ENCODE data around the gene CIDEC. TPM values are rescaled to one million over a fixed set of nuclear protein-coding genes. Genes with fewer than 3 reads are reported as not detected.
A peak's percentile ranks its signal among the peaks of the same experiment; 100 is the strongest.

CIDEC gene
- total and polyA plus RNA-seq, 2 of the 13 experiments (the other 11 are each of a cell fraction or from before 2014, with no cell fraction given) = 2.5 to 10.4 TPM

DNA sequence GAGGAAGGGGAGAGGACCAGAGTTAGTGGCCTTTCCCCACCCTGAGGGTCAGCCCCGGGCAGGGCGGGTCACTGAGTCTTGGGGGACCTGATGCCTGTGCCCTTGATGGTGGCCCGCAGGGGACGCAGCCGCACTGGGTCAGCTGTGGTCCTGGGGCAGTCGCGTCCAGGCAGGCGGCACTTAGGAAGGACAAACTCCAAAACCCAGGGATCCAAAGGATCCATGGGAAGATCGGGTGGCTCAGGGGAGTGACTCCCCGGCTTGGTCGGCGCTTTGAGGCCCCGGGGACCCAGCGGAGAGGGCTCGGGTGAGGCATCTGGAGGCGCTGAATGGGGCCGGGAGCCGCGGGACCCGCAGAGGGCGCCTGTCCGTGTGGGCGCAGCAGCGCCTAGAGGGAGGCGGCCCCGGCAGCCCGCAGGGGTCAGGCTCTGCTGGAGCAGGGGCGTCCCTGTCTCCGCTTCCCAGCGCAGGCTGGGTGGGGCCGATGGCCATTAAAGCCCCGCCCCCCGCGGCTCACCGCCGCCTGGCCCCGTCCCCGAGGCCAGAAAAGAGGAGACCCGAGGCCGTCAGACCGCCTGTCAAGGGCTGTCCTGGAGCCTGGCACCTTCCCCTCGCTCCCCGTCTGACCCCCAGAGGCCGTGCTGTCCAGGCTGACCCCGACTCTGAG, 17.5 kb downstream of the CIDEC start (continued):
- TF ChIP-seq IRF2 (CRISPR knock-in tag; IDR thresholded peaks at IDR 0.05) = peak; percentile 62; the same call in 1 of the 2 replicates
- TF ChIP-seq SIX4 (CRISPR knock-in tag; IDR thresholded peaks at IDR 0.05) = peak; percentile 23; the same call in 1 of the 2 replicates
- no peak for TF ChIP-seq ARHGAP35 (CRISPR knock-in tag; IDR thresholded peaks at IDR 0.05; ENCODE audit: borderline replicate concordance)
- TF ChIP-seq CSRNP1 (CRISPR knock-in tag; IDR thresholded peaks at IDR 0.05) = no peak
- TF ChIP-seq ZNF441 (CRISPR knock-in tag; IDR thresholded peaks at IDR 0.05; ENCODE audit: borderline replicate concordance) = peak; percentile 54; the same call in 1 of the 2 replicates
- no peak for TF ChIP-seq SIN3A (IDR thresholded peaks at IDR 0.05; ENCODE audit: borderline replicate concordance, low read depth, low read length)
- no peak for TF ChIP-seq MXD4 (CRISPR knock-in tag; IDR thresholded peaks at IDR 0.05)
- TF ChIP-seq ZNF136 (CRISPR knock-in tag; IDR thresholded peaks at IDR 0.05; ENCODE audit: low read depth) = 0 out of 2 replicates have a peak, but pooled peaks have one; percentile 67
- 0 out of 2 replicates have a peak, but pooled peaks have one; percentile 22 for TF ChIP-seq ZBTB10 (CRISPR knock-in tag; IDR thresholded peaks at IDR 0.05; ENCODE audit: borderline replicate concordance)
- peak; percentile 59; the same call in 1 of the 2 replicates for TF ChIP-seq RXRA (CRISPR knock-in tag; IDR thresholded peaks at IDR 0.05)
- TF ChIP-seq BORCS8-MEF2B (CRISPR knock-in tag; IDR thresholded peaks at IDR 0.05) = peak; percentile 54; the same call in 1 of the 2 replicates
- no peak for TF ChIP-seq ZNF878 (CRISPR knock-in tag; IDR thresholded peaks at IDR 0.05)
- no peak for TF ChIP-seq NFRKB (IDR thresholded peaks at IDR 0.05)
- TF ChIP-seq ZNF543 (CRISPR knock-in tag; IDR thresholded peaks at IDR 0.05) = no peak
- TF ChIP-seq, protein P1, sequence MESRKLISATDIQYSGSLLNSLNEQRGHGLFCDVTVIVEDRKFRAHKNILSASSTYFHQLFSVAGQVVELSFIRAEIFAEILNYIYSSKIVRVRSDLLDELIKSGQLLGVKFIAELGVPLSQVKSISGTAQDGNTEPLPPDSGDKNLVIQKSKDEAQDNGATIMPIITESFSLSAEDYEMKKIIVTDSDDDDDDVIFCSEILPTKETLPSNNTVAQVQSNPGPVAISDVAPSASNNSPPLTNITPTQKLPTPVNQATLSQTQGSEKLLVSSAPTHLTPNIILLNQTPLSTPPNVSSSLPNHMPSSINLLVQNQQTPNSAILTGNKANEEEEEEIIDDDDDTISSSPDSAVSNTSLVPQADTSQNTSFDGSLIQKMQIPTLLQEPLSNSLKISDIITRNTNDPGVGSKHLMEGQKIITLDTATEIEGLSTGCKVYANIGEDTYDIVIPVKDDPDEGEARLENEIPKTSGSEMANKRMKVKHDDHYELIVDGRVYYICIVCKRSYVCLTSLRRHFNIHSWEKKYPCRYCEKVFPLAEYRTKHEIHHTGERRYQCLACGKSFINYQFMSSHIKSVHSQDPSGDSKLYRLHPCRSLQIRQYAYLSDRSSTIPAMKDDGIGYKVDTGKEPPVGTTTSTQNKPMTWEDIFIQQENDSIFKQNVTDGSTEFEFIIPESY (CRISPR knock-in tag; IDR thresholded peaks at IDR 0.05) = no peak
- peak; percentile 79 for TF ChIP-seq DRAP1 (CRISPR knock-in tag; IDR thresholded peaks at IDR 0.05)
- TF ChIP-seq, protein P2, sequence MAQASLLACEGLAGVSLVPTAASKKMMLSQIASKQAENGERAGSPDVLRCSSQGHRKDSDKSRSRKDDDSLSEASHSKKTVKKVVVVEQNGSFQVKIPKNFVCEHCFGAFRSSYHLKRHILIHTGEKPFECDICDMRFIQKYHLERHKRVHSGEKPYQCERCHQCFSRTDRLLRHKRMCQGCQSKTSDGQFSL (CRISPR knock-in tag; IDR thresholded peaks at IDR 0.05) = 0 out of 2 replicates have a peak, but pooled peaks have one; percentile 32
- peak; percentile 46; the same call in 1 of the 2 replicates for TF ChIP-seq MYPOP (CRISPR knock-in tag; IDR thresholded peaks at IDR 0.05)
- no peak for TF ChIP-seq THAP8 (CRISPR knock-in tag; IDR thresholded peaks at IDR 0.05; ENCODE audit: borderline replicate concordance)
- TF ChIP-seq SP5 (CRISPR knock-in tag; IDR thresholded peaks at IDR 0.05; ENCODE audit: borderline replicate concordance, low read depth) = peak; percentile 68

Measured in HepG2 (cell line).